HCT116 (cell line): ENCODE data around the gene AGGF1.

Experiments used
- POLR2A ChIP-seq: IDR thresholded peaks from 2 replicates; pipeline ENCODE4 v1.7.0; 2011; ENCODE audit warnings: borderline replicate concordance; ENCODE audit not compliant: insufficient read depth, insufficient read length; ENCODE audit errors: extremely low read depth
- ZBTB33 ChIP-seq: IDR thresholded peaks from 2 replicates; pipeline ENCODE4 v1.6.1; 2011; ENCODE audit warnings: mild to moderate bottlenecking, low read length, moderate library complexity; ENCODE audit not compliant: insufficient replicate concordance; ENCODE audit errors: extremely low read depth

DNA sequence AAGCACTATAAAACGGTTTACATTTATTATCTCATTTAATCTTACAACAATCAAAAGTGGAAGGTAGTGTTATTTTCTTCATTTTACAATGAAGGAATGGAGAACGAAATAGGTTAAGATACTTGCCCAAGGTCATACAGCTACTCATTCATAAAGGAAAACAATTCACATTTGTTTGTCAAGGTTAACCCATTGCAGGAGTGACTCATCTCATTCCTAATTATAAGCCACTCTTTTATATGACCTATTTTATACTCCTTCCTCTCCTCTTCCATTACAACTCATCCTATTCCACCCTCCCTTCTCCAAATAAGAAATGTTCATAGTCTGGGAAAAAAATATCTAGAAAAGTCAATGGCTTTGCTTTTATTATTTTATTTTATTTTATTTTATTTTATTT lies 47.8 kb upstream of the AGGF1 start:
- TF ChIP-seq POLR2A (no peak), ZBTB33 (no peak)
